Measurements from ENCODE around the gene FIGNL2.

FIGNL2 gene

GRCh38 chr12:51838762-51839161, 9.8 kb downstream of the FIGNL2 start:
- no peak overlapping the region for H3K27ac ChIP-seq
- TF ChIP-seq CTCF (conservative IDR thresholded peaks at IDR 0.05): no peak

- TF ChIP-seq CTCF (conservative IDR thresholded peaks at IDR 0.05): no peak
- H3K27ac ChIP-seq: no peak overlapping the region
These were observed 10.5 kb downstream of the FIGNL2 start for GRCh38 chr12:51838036-51838435.

- no peak overlapping the region for H3K27ac ChIP-seq
- TF ChIP-seq CTCF (conservative IDR thresholded peaks at IDR 0.05): no peak
These were observed 11.2 kb downstream of the FIGNL2 start for GRCh38 chr12:51837286-51837685.

GRCh38 chr12:51836827-51837173, 11.7 kb downstream of the FIGNL2 start:
- no peak for TF ChIP-seq CTCF (conservative IDR thresholded peaks at IDR 0.05)
- H3K27ac ChIP-seq: no peak overlapping the region

- TF ChIP-seq CTCF (conservative IDR thresholded peaks at IDR 0.05): no peak
- H3K27ac ChIP-seq: no peak overlapping the region
These were observed 12.3 kb downstream of the FIGNL2 start for GRCh38 chr12:51836041-51836826.

- no peak for TF ChIP-seq CTCF (conservative IDR thresholded peaks at IDR 0.05)
These were observed 14.1 kb downstream of the FIGNL2 start for GRCh38 chr12:51834411-51834810.

GRCh38 chr12:51833448-51834227, 14.9 kb downstream of the FIGNL2 start:
- no peak for TF ChIP-seq CTCF (conservative IDR thresholded peaks at IDR 0.05)
- no peak overlapping the region for H3K27ac ChIP-seq

More at GRCh38 chr12:51834411-51834810, 14.1 kb downstream of the FIGNL2 start:
- no peak overlapping the region for H3K27ac ChIP-seq
